M059J (cell line): ENCODE measurements around the gene LALBA. TPM values are rescaled to one million over a fixed set of nuclear protein-coding genes. Genes with fewer than 3 reads are reported as not detected.
"Not testable (repeated sequence)": the region's sequence is repeated elsewhere in the genome, so short reads cannot be mapped to it uniquely, and the experiment has no call there.

Source experiments
- DNase-seq: peaks from one replicate; pipeline ENCODE4 v3.0.0-alpha.2; 2012; ENCODE audit warnings: low read depth
- total RNA-seq: library from RNA; depleted of rRNA; stranded (reverse); fragments of >200 nt; shearing (Covaris generic); gene quantifications from 2 replicates; pipeline ENCODE4 v1.2.3, GENCODE V29; 2014; rRNA removed

Gene LALBA
- total RNA-seq: not detected in 2 replicates

DNA sequence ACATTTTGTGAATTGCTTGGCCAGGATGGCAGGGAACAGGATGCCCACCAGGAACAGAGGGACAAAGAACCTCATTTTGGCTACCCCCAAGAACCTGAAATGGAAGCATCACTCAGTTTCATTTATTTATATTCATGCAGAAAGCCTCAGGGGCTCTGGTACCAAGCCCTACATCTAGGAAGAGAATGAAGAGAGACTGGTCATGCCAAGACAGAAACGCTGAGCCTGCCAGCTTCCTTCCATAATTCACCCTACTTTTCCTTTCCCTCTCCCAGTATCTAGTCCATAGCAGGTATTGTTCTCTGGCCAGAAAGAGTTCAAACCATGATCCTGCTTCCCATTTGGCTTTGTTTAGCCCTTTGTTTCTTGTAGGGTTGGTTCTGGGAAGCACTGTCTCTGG lies at the start of gene LALBA:
LALBA (minus strand) TSS at position 101 of the 400 bp plus-strand sequence; CDS start at position 75, 26 bp downstream.
- no peak for DNase-seq

- peak; percentile 63 for DNase-seq
Observed at GRCh38 chr12:48618541-48618940, 48.7 kb upstream of the LALBA start.

- DNase-seq: peak; percentile 10
Observed at GRCh38 chr12:48615681-48616080, 45.8 kb upstream of the LALBA start.

GRCh38 chr12:48613321-48613720 lies 43.5 kb upstream of the LALBA start:
- DNase-seq: no peak

DNA sequence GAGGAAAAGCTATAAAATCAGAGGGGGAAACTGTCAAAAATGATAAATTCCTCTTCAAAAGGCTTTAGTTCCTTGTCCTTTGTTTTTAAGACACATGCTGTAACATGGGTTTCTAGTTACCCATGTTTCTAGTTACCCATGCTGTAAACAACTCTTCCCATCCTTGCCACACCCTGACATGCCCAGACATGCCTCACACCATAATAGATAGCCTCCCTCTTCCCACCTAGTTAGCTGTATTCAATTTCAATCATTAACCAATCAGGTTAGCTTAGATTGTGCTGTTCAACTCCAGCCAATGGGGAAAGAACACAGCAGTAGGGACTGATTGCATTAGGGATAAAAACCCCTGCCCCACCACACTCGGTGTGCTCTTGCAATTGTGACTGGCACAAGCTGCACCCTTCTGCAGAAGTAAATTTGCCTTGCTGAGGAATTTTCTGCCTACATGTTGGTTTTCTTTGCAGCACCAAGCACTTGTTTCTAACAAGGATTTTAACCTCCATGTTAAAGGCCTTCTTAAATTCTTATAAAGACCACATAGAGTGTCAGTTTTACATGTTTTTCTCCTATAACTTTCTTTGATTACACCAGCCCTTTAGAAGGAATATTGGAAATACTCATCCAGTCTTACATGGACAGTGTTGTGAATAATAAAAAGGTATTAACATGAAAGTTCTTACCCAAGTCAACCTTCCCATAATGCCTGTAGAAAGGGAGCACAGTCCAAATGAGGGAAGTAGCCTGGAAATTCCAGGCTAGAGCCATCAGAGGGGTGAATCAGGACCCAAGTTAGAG lies 32.5 kb upstream of the LALBA start:
- no peak for DNase-seq

GRCh38 chr12:48601013-48601756 lies 31.3 kb upstream of the LALBA start:
- DNase-seq: peak; percentile 34

GRCh38 chr12:48600552-48600951 lies 30.7 kb upstream of the LALBA start:
- no peak for DNase-seq

DNA sequence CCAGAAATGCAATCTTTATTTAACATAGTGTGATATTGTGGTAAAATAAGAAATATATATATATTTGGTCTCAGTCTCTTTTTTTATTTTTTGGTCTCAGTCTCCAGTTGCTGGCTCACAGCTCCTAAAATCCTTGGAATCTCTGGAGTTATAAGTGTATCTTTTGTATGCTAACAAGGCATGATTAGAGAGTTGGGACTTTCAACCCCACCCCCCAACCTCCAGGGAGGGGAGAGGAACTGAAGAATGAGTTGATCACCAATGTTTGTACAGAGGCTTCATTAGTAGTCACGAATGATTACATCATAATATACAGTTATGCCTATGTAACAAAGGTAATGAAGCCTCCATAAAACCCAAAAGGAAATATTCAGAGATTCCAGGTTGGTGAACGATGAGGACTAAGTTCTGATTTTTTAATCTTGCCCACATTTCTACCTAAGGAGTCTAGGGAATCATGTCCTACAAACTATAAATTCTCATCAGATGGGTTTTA lies 22.8 kb upstream of the LALBA start:
- DNase-seq: no peak

GRCh38 chr12:48586361-48586760 lies 16.5 kb upstream of the LALBA start:
- DNase-seq: no peak

DNA sequence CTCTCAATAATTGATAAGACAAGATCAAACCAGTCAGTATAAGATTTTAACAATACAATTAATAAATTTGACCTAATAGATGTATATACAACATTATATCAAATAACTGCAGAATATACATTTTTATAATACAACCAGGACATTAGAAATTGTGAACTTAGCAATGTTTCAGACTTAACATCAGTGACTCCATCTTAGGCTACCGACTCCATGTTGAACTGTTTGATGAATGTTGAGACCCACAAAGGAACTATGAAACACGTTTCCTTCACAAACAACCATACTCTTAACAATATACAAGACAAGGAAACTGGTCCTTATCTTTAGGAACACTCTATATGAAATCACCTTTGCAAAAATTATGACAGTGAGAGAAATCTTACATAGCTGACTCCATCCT lies 13.9 kb upstream of the LALBA start:
- no peak for DNase-seq

DNA sequence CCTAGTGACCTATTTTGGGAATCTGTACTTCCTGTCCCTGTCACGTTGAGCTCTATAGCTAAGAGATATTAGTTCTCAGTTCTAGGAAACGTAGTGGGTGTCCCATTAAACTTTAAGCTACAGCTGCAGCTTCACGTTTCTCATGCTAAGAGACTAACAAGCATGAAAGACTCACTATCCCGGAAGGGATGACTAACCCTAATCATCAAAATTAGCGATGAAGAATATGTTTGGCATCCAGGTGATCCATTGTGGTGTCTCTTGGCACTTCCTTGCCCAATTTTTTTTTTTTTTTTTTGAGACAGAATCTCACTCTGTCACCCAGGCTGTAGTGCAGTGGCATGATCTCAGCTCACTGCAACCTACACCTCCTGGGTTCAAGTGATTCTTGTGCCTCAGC lies 11.0 kb upstream of the LALBA start:
- DNase-seq: no peak

DNA sequence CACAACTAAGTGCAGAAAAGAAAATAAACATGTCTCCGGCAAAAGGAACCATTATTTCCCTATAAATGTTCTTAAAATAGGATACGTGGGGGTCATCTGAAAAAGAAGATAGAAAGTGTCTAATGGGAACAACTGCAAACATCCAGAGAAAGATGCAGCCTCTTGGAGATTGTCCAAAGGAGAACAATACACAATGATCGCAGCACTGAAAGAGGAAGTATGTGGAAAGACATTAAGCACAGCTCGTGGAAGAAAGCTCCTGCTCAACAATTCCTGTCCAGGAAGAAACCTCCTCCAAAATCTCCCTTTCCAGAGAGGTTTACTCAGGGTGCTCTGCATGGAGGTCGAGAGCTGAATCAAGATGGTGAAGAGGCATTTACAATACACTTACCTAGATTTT lies 2.5 kb upstream of the LALBA start:
- DNase-seq: no peak

DNA sequence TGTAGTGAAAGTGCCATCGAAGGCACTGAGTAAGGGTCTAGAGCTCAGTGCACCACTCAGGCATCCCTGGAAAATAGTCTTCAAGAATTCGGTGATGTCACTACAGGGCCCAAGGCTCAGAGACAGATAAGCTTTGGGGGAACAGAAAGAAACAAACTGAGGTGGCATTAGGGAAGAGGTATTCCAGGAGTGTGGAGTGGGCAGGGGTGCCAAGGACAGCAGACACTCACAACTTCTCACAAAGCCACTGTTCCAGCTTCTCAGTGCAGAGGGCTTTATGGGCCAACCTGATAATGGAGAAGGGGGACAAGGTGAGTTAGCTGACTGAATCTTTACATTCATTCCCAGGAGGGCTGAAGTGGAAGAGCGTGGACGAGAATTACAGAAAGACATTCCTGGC lies 2.1 kb downstream of the LALBA start:
- no peak for DNase-seq

- no peak for DNase-seq
Observed at GRCh38 chr12:48557919-48558318, 11.9 kb downstream of the LALBA start.

GRCh38 chr12:48556631-48557030 lies 13.2 kb downstream of the LALBA start:
- DNase-seq: no peak

GRCh38 chr12:48553666-48554343 lies 16.0 kb downstream of the LALBA start:
- DNase-seq: not testable (repeated sequence)

- DNase-seq: not testable (repeated sequence)
Observed at GRCh38 chr12:48551636-48552035, 18.2 kb downstream of the LALBA start.

DNA sequence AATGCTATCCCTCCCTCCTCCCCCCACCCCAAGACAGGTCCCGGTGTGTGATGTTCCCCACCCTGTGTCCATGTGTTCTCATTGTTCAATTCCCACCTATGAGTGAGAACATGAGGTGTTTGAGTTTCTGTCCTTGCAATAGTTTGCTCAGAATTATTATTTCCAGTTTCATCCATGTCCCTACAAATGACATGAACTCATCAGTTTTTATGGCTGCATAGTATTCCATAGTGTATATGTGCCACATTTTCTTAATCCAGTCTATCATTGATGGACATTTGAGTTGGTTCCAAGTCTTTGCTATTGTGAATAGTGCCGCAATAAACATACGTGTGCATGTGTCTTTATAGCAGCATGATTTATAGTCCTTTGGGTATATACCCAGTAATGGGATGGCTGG lies 22.8 kb downstream of the LALBA start:
- not testable (repeated sequence) for DNase-seq

DNA sequence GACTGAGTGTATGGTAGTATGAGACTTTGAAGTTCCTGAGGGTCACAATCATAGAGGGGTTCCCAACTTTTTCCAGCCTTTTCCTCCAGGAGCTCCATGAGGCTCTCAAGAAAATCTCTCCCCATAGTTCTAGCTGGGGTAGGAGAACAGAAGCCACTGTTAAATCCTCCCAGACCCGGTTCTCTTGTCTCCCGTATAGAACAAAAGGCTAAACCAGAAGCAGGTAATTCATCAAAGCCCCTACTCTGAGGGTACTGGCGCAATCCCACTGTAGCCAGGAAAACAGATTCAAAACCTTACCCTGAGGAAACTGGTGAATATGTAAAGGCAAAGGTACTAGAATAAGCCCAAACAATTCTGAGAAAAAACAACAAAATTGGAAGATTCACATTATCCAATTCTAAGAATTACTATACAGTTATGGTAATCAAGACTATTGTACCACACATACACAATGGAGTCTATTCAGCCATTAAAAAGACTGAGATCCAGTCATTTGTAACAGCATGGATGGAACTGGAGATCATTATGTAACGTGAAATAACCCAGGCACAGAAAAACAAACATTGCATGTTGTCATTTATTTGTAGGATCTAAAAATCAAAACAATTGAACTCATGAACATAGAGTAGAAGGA lies 23.9 kb downstream of the LALBA start:
- no peak for DNase-seq

DNA sequence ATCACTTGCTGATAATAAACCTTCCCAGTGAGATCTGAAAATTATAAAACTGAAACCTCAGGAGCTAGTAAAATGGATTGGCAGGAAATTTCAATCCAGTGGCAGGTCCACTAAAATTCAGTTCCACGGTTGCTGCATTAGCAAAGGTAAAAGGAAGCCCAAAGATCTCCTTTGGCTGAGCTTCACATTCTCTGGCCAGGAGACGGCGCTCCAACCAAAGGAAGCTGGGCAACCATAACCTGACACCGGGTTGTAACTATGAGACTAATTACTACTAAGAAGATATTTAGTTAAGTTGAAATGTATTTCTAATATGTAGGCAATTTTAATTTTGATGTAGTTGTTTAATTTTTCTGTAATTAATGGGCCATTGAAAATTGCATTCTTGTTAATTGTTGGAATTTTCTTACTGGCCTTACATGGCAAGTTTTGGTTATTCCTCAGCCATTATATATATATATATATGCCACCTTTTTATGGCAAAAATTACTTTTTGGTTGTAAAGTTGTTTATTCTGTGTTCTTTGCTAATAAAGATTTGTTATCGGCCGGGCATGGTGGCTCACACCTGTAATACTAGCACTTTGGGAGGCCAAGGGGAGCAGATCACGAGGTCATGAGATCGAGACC lies 27.4 kb downstream of the LALBA start:
- peak; percentile 38 for DNase-seq

DNA sequence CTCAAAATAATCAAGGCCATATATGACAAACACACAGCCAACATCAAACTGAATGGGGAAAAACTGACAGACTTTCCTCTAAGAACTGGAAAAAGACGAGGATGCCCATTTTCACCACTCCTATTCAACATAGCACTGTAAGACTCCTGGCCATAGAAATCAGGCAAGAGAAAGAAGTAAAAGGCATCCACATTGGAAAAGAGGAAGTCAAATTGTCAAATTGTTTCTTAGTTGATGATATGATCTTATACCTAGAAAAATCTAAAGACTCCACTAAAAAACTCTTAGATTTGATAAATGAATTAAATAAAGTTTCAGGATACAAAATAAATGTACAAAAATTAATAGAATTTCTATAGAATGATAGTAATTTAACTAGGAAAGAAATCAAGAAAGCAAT lies 33.2 kb downstream of the LALBA start:
- no peak for DNase-seq
